Fibroblast of lung (primary cell): ENCODE measurements around the gene HEG1. TPM values are rescaled to one million over a fixed set of nuclear protein-coding genes. Genes with fewer than 3 reads are reported as not detected.
A peak's percentile ranks its signal among the peaks of the same experiment; 100 is the strongest.

ENCODE experiments used
- DNase-seq, 2 donors: peaks; one replicate each; pipeline versions ENCODE4 v3.0.0 to v3.0.0-alpha.2; 2010; ENCODE audit warnings: low read depth in 2 of 2
- H2AFZ ChIP-seq: 2 replicates; pipeline ENCODE4 v1.5.1; 2012; ENCODE audit warnings: low read length, control low read depth, inconsistent platforms
- H3K27ac ChIP-seq: 2 replicates; pipeline ENCODE4 v1.5.1; 2011; ENCODE audit warnings: low read length, control low read depth; ENCODE audit not compliant: insufficient read depth
- H3K27me3 ChIP-seq: 2 replicates; pipeline ENCODE4 v1.5.1; 2011; ENCODE audit warnings: mild to moderate bottlenecking, low read length; ENCODE audit not compliant: control insufficient read depth, insufficient read depth
- H3K36me3 ChIP-seq: 2 replicates; pipeline ENCODE4 v1.5.1; 2011; ENCODE audit warnings: low read length; ENCODE audit not compliant: control insufficient read depth, insufficient read depth
- H3K4me1 ChIP-seq: 2 replicates; pipeline ENCODE4 v1.5.1; 2011; ENCODE audit warnings: low read length; ENCODE audit not compliant: control insufficient read depth, insufficient read depth; ENCODE audit errors: extremely low read depth
- H3K4me2 ChIP-seq: 2 replicates; pipeline ENCODE4 v1.5.1; 2011; ENCODE audit warnings: low read length, control low read depth; ENCODE audit not compliant: insufficient read depth; ENCODE audit errors: extremely low read depth
- H3K4me3 ChIP-seq, 4 experiments: fragments of 200-600 bp in 1 of 4; sonication (generic) in 1 of 4; replicated peaks in 1 of 4; 2 replicates each; pipeline ENCODE4 v1.5.1; 2011 to 2016; ENCODE audit warnings: low read length in 4 of 4, low read depth in 3 of 4, mild to moderate bottlenecking in 3 of 4, control low read depth in 2 of 4, inconsistent platforms in 1 of 4, mixed read lengths in 1 of 4; ENCODE audit not compliant: insufficient read depth in 1 of 4; ENCODE audit errors: control extremely low read depth in 1 of 4
- H3K79me2 ChIP-seq: 2 replicates; pipeline ENCODE4 v1.5.1; 2012; ENCODE audit warnings: mild to moderate bottlenecking, low read length, inconsistent platforms; ENCODE audit not compliant: control insufficient read depth, insufficient read depth
- H3K9ac ChIP-seq: 2 replicates; pipeline ENCODE4 v1.5.1; 2011; ENCODE audit warnings: mild to moderate bottlenecking, low read length, control low read depth; ENCODE audit not compliant: insufficient read depth
- H3K9me3 ChIP-seq: 2 replicates; pipeline ENCODE4 v1.5.1; 2012; ENCODE audit warnings: low read depth, low read length; ENCODE audit not compliant: control insufficient read depth, insufficient read depth
- H4K20me1 ChIP-seq: 2 replicates; pipeline ENCODE4 v1.5.1; 2011; ENCODE audit warnings: low read length; ENCODE audit not compliant: control insufficient read depth, insufficient read depth; ENCODE audit errors: extremely low read depth
- EZH2 ChIP-seq: IDR thresholded peaks from 2 replicates; pipeline ENCODE4 v1.5.1; 2012; ENCODE audit warnings: low read length, control low read depth, mild to moderate bottlenecking; ENCODE audit errors: missing control alignments
- polyA plus RNA-seq, 2 donors: library from polyadenylated mRNA; depleted of rRNA in 1 of 2; stranded (reverse) in 1 of 2; unstranded in 1 of 2; fragments of >200 nt; gene quantifications; 2 replicates each; pipeline ENCODE4 v1.2.1, GENCODE V29; 2011 to 2012; ENCODE audit warnings: missing spikeins in 1 of 2
- total RNA-seq: library from RNA; depleted of rRNA; stranded (reverse); fragments of >200 nt; gene quantifications from 2 replicates; pipeline ENCODE4 v1.2.1, GENCODE V29; 2014
- TF ChIP-seq, protein P1 (sequence below), 2 donors: IDR thresholded peaks in 1 of 2; conservative IDR thresholded peaks in 1 of 2; 1 replicate in 1 of 2; 2 replicates in 1 of 2; pipeline ENCODE4 v1.5.1; 2011 to 2012; ENCODE audit warnings: low read length in 2 of 2, control low read depth in 1 of 2, inconsistent platforms in 1 of 2, low read depth in 1 of 2, mild to moderate bottlenecking in 1 of 2

The HEG1 gene
- total and polyA plus RNA-seq, 2 donors (not counting 1 experiment from before 2014, with no cell fraction given): 137 to 305 TPM

DNA sequence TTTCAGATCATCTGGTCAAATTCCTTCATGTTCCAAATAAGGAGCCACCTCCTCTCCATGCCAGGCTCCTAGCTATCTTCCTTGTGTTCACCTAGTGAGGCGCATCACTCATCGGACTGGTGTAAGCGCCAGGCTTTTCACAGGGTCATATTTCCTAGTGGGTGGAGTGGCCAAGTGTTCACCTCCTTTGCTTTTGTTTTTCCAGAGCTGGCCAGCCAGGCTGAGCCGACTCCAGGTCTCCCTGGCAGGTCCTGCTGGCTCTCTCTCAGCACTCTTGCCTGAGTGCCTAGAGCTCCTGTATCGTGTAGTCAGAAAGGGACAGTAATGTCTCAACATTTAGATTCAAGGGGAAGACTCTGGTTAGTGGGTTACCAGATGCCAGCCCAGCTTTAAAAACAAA is 31.0 kb downstream of the HEG1 start:
- Histone ChIP-seq H3K27me3 (no peaks in the 10 kb centered on the region), H3K4me2 (peak overlapping the region; percentile 15), H3K9me3 (no peaks in the 10 kb centered on the region), H3K4me1 (peaks cover 4% of the 10 kb centered on the region), H3K36me3 (peaks cover 32% of the 10 kb centered on the region), H3K4me3 (no peak overlapping the region), H3K9ac (no peak overlapping the region), H3K27ac (no peak overlapping the region), H4K20me1 (peaks cover 2% of the 10 kb centered on the region), H3K79me2 (peaks cover 62% of the 10 kb centered on the region), H2AFZ (no peak overlapping the region)
- no peak for TF ChIP-seq EZH2
- TF ChIP-seq, protein P1, sequence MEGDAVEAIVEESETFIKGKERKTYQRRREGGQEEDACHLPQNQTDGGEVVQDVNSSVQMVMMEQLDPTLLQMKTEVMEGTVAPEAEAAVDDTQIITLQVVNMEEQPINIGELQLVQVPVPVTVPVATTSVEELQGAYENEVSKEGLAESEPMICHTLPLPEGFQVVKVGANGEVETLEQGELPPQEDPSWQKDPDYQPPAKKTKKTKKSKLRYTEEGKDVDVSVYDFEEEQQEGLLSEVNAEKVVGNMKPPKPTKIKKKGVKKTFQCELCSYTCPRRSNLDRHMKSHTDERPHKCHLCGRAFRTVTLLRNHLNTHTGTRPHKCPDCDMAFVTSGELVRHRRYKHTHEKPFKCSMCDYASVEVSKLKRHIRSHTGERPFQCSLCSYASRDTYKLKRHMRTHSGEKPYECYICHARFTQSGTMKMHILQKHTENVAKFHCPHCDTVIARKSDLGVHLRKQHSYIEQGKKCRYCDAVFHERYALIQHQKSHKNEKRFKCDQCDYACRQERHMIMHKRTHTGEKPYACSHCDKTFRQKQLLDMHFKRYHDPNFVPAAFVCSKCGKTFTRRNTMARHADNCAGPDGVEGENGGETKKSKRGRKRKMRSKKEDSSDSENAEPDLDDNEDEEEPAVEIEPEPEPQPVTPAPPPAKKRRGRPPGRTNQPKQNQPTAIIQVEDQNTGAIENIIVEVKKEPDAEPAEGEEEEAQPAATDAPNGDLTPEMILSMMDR (conservative IDR thresholded peaks at IDR 0.05 in 1 of 2, IDR thresholded peaks at IDR 0.05 in 1 of 2; ENCODE audit: low read depth in 1 of 2, low read length in 2 of 2): no peak
- peak in 1 of 2 donors; percentile 59 for DNase-seq

DNA sequence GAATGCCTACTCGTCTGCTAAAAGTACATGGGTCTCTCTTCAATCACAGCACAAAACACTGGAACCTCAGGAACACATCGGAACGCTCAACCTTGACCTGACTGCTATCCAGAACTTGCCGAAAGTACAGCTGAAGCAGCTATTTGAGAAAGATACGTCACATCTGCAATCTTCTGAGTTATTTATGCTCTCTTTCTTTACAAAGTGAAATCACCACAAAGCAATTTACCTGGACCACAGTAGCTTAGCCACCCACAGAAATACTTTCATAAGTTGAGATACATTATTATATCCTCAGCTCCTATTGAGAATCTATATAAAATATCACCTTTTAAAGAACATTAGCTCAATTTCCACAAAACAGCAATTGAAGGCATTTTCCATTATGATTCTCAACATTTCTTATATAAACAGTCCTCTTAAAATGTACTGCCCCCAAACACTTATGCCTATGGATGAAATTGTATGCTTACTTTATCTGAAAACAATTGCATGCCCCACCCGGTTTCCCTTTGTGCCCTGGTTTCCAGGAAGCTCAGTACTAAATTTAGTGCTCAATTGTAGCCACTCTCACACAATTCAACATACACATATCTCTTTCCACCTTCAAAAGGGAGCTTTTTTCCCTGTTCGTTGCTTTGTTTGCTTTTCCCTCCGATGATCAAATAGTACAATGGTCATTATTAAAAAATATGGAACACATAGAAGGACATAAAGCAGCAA is 31.8 kb downstream of the HEG1 start:
- H3K4me3 ChIP-seq: no peak overlapping the region
- H3K36me3 ChIP-seq: peaks cover 37% of the 10 kb centered on the region
- H4K20me1 ChIP-seq: peaks cover 2% of the 10 kb centered on the region
- H2AFZ ChIP-seq: no peak overlapping the region
- H3K4me2 ChIP-seq: no peak overlapping the region
- TF ChIP-seq, protein P1 (conservative IDR thresholded peaks at IDR 0.05 in 1 of 2, IDR thresholded peaks at IDR 0.05 in 1 of 2; ENCODE audit: low read depth in 1 of 2, low read length in 2 of 2): no peak
- H3K4me1 ChIP-seq: peaks cover 4% of the 10 kb centered on the region
- no peak overlapping the region for H3K27ac ChIP-seq
- H3K27me3 ChIP-seq: no peaks in the 10 kb centered on the region
- no peak overlapping the region for H3K9ac ChIP-seq
- peaks cover 59% of the 10 kb centered on the region for H3K79me2 ChIP-seq
- no peaks in the 10 kb centered on the region for H3K9me3 ChIP-seq
- no peak for DNase-seq

DNA sequence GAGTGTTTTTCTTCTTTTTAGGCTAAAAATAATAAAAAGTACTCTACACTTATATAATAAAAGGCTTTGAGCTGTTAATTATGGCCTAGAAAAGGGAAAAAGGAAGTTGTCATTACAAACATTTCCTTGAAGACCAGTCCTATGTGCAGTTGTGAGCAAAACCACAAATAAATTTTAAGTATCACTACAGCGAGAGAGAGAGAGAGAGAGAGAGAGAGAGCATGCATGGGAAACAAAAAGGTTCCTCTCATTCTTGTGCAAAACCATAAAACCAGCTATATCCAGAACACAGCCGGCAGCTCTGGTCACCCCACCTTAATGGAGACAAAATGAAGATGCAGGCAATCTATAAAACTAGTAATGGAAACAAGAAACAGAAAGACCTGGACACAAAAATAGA is 33.6 kb downstream of the HEG1 start:
- TF ChIP-seq EZH2: no peak
- TF ChIP-seq, protein P1 (conservative IDR thresholded peaks at IDR 0.05 in 1 of 2, IDR thresholded peaks at IDR 0.05 in 1 of 2; ENCODE audit: low read depth in 1 of 2, low read length in 2 of 2): no peak
- Histone ChIP-seq H3K27ac (no peak overlapping the region), H4K20me1 (peaks cover 2% of the 10 kb centered on the region), H3K79me2 (peaks cover 48% of the 10 kb centered on the region), H3K9me3 (no peaks in the 10 kb centered on the region), H3K27me3 (no peaks in the 10 kb centered on the region), H3K9ac (no peak overlapping the region), H2AFZ (no peak overlapping the region), H3K4me2 (no peak overlapping the region), H3K36me3 (peaks cover 25% of the 10 kb centered on the region), H3K4me1 (peaks cover 4% of the 10 kb centered on the region), H3K4me3 (no peak overlapping the region)
- DNase-seq: no peak
